ENCODE results near the gene KRT12.

GRCh38 chr17:40910441-40910841 is 43.4 kb upstream of the KRT12 start:
- no peak for TF ChIP-seq CTCF (IDR thresholded peaks at IDR 0.05 in 2 of 3, conservative IDR thresholded peaks at IDR 0.05 in 1 of 3; ENCODE audit: insufficient read depth in 2 of 3, low read depth in 1 of 3, low read length in 3 of 3)
- TF ChIP-seq PKNOX1 (IDR thresholded peaks at IDR 0.05): no peak
- TF ChIP-seq ZNF699 (CRISPR knock-in tag; IDR thresholded peaks at IDR 0.05; ENCODE audit: insufficient replicate concordance): no peak
- TF ChIP-seq HMG20B (CRISPR knock-in tag; IDR thresholded peaks at IDR 0.05): no peak
- TF ChIP-seq, protein P1, sequence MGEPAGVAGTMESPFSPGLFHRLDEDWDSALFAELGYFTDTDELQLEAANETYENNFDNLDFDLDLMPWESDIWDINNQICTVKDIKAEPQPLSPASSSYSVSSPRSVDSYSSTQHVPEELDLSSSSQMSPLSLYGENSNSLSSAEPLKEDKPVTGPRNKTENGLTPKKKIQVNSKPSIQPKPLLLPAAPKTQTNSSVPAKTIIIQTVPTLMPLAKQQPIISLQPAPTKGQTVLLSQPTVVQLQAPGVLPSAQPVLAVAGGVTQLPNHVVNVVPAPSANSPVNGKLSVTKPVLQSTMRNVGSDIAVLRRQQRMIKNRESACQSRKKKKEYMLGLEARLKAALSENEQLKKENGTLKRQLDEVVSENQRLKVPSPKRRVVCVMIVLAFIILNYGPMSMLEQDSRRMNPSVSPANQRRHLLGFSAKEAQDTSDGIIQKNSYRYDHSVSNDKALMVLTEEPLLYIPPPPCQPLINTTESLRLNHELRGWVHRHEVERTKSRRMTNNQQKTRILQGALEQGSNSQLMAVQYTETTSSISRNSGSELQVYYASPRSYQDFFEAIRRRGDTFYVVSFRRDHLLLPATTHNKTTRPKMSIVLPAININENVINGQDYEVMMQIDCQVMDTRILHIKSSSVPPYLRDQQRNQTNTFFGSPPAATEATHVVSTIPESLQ (CRISPR knock-in tag; IDR thresholded peaks at IDR 0.05): no peak
- no peak for TF ChIP-seq E2F1 (CRISPR knock-in tag; IDR thresholded peaks at IDR 0.05)
